Stomach (tissue), 9 donors: ENCODE measurements around the gene WNT2. TPM values are rescaled to one million over a fixed set of nuclear protein-coding genes. Genes with fewer than 3 reads are reported as not detected.

Experiments used
- DNase-seq, 2 donors: peaks; one replicate each; pipeline versions ENCODE4 v3.0.0 to v3.0.0-alpha.2; 2013 to 2019
- H3K27ac ChIP-seq, 5 donors: fragments of 200-600 bp in 4 of 5; sonication (generic) in 4 of 5; one replicate each; pipeline ENCODE4 v1.5.1; 2013 to 2019; ENCODE audit warnings: mild to moderate bottlenecking in 1 of 5, moderate library complexity in 1 of 5
- H3K27me3 ChIP-seq, 3 donors: fragments of 200-600 bp; sonication (generic); one replicate each; pipeline ENCODE4 v1.5.1; 2017 to 2019; ENCODE audit warnings: mixed run types in 1 of 3
- H3K36me3 ChIP-seq, 4 donors: fragments of 200-600 bp; sonication (generic); 1 replicate in 3 of 4; 2 replicates in 1 of 4; pipeline ENCODE4 v1.5.1; 2016 to 2019
- H3K4me1 ChIP-seq, 4 donors: fragments of 200-600 bp; sonication (generic); one replicate each; pipeline ENCODE4 v1.5.1; 2016 to 2019
- H3K4me3 ChIP-seq, 4 donors: fragments of 200-600 bp; sonication (generic) in 3 of 4; one replicate each; pipeline ENCODE4 v1.5.1; 2016 to 2019; ENCODE audit warnings: mild to moderate bottlenecking in 1 of 4
- H3K9me3 ChIP-seq, 4 donors: fragments of 200-600 bp; sonication (generic); one replicate each; pipeline ENCODE4 v1.5.1; 2016 to 2019
- CTCF ChIP-seq, 7 experiments: fragments of 450-650 bp in 4 of 7; fragments of 200-600 bp in 3 of 7; sonication (generic) in 3 of 7; IDR thresholded peaks; one replicate each; pipeline ENCODE4 v1.5.1; 2016 to 2019; ENCODE audit warnings: antibody characterized with exemption in 7 of 7, control low read depth in 2 of 7, mild to moderate bottlenecking in 1 of 7
- EP300 ChIP-seq: sonication (generic); formaldehyde crosslinking; IDR thresholded peaks from one replicate; pipeline ENCODE4 v1.6.1; 2017; ENCODE audit warnings: antibody characterized with exemption
- POLR2A ChIP-seq, 4 donors: fragments of 450-650 bp; IDR thresholded peaks; one replicate each; pipeline ENCODE4 v1.6.1; 2016; ENCODE audit warnings: antibody characterized with exemption in 4 of 4, control low read depth in 2 of 4, mild to moderate bottlenecking in 1 of 4, moderate library complexity in 1 of 4
- POLR2AphosphoS5 ChIP-seq, 3 donors: sonication (generic); formaldehyde crosslinking; IDR thresholded peaks; one replicate each; pipeline ENCODE4 v1.6.1; 2016; ENCODE audit warnings: antibody characterized with exemption in 3 of 3
- WGBS, 5 donors: extraction: QIAGEN DNeasy Blood & Tissue Kit in 3 of 5; methylation state at CpG; one replicate each; pipeline versions ENCODE4 v1.1.5 to v1.1.7; 2013 to 2018; 5-methylcytosine and 5-hydroxymethylcytosine counted together
- intact Hi-C: fragments of 100-400 bp; cut with DNase I; formaldehyde crosslinking; loops from one replicate; pipeline ENCODE4 v1.15.1; 2023; ENCODE audit warnings: low total_unique reads
- polyA plus RNA-seq, 3 donors: library from polyadenylated mRNA; stranded (reverse); fragments of 200-250 nt; gene quantifications; one replicate each; pipeline ENCODE4 v1.2.3, GENCODE V29; 2013
- total RNA-seq, 5 donors: library from RNA; depleted of rRNA; stranded (reverse); fragments of >200 nt; gene quantifications; one replicate each; pipeline versions ENCODE4 v1.1.0 to v1.2.3, GENCODE V29; 2014 to 2016
- donor health status: healthy with polysubstance abuse.
- donor health status: Bipolar disorder and iron deficiency.
- donor health status: healthy.

Gene WNT2
- total and polyA plus RNA-seq, 8 donors: 0.61 to 1.7 TPM; not detected in 6

- intact Hi-C loops: no loop called here
- Histone ChIP-seq H3K27me3 (peaks cover 0 to 13% (median 0%) of the 10 kb centered on the region in 3 donors), H3K27ac (no peak overlapping the region), H3K36me3 (no peaks in the 10 kb centered on the region), H3K4me1 (no peaks in the 10 kb centered on the region), H3K4me3 (no peak overlapping the region), H3K9me3 (no peaks in the 10 kb centered on the region)
- TF ChIP-seq POLR2AphosphoS5 (IDR thresholded peaks at IDR 0.05) (no peak), EP300 (no peak)
- DNase-seq: no peak
- WGBS, 5 donors: 21 to 65% (median 34%) methylated on average over 1 of the region's 1 CpG
Observed at GRCh38 chr7:117350027-117350426, 27.2 kb upstream of the WNT2 start.

GRCh38 chr7:117349570-117349969, 26.7 kb upstream of the WNT2 start:
- H3K9me3 ChIP-seq: no peaks in the 10 kb centered on the region
- TF ChIP-seq CTCF (IDR thresholded peaks at IDR 0.05) (no peak), POLR2AphosphoS5 (IDR thresholded peaks at IDR 0.05) (no peak)
- H3K4me1 ChIP-seq: no peaks in the 10 kb centered on the region
- WGBS, 5 donors: 84 to 92% (median 85%) methylated on average over 2 of the region's 2 CpGs
- peaks cover 0 to 13% (median 0%) of the 10 kb centered on the region in 3 donors for H3K27me3 ChIP-seq
- H3K27ac ChIP-seq: no peak overlapping the region
- no peak overlapping the region for H3K4me3 ChIP-seq
- H3K36me3 ChIP-seq: no peaks in the 10 kb centered on the region
- DNase-seq: no peak
- intact Hi-C loops: no loop called here

GRCh38 chr7:117347962-117348672, 25.3 kb upstream of the WNT2 start:
- Histone ChIP-seq H3K9me3 (no peaks in the 10 kb centered on the region), H3K36me3 (no peaks in the 10 kb centered on the region), H3K4me1 (no peaks in the 10 kb centered on the region), H3K27ac (no peak overlapping the region), H3K27me3 (peaks cover 0 to 13% (median 0%) of the 10 kb centered on the region in 3 donors), H3K4me3 (no peak overlapping the region)
- WGBS, 5 donors: 82 to 88% (median 87%) methylated on average over 7 of the region's 7 CpGs
- no peak for DNase-seq
- intact Hi-C loops: no loop called here
- TF ChIP-seq CTCF (IDR thresholded peaks at IDR 0.05) (no peak), POLR2AphosphoS5 (IDR thresholded peaks at IDR 0.05) (no peak), POLR2A (IDR thresholded peaks at IDR 0.05) (no peak), EP300 (no peak)

- WGBS, 5 donors: 77 to 93% (median 84%) methylated on average over 6 of the region's 6 CpGs
- no peak overlapping the region for H3K4me3 ChIP-seq
- H3K27ac ChIP-seq: no peak overlapping the region
- no peaks in the 10 kb centered on the region for H3K4me1 ChIP-seq
- H3K36me3 ChIP-seq: no peaks in the 10 kb centered on the region
- peaks cover 0 to 13% (median 0%) of the 10 kb centered on the region in 3 donors for H3K27me3 ChIP-seq
- no peaks in the 10 kb centered on the region for H3K9me3 ChIP-seq
- intact Hi-C loops: no loop called here
- no peak for TF ChIP-seq EP300
- TF ChIP-seq POLR2AphosphoS5 (IDR thresholded peaks at IDR 0.05): no peak
- TF ChIP-seq CTCF (IDR thresholded peaks at IDR 0.05): no peak
- TF ChIP-seq POLR2A (IDR thresholded peaks at IDR 0.05): no peak
- no peak for DNase-seq
Observed at GRCh38 chr7:117347480-117347879, 24.6 kb upstream of the WNT2 start.

GRCh38 chr7:117346161-117346560, 23.3 kb upstream of the WNT2 start:
- H3K27ac ChIP-seq: no peak overlapping the region
- H3K9me3 ChIP-seq: no peaks in the 10 kb centered on the region
- intact Hi-C loops: no loop called here
- no peak for TF ChIP-seq POLR2A (IDR thresholded peaks at IDR 0.05)
- H3K4me1 ChIP-seq: no peaks in the 10 kb centered on the region
- no peak overlapping the region for H3K4me3 ChIP-seq
- DNase-seq: no peak
- H3K27me3 ChIP-seq: peaks cover 0 to 13% (median 0%) of the 10 kb centered on the region in 3 donors
- H3K36me3 ChIP-seq: no peaks in the 10 kb centered on the region
